Tibial artery (tissue), 4 donors: ENCODE data around the gene SERTAD2.

ENCODE experiments used
- DNase-seq, 2 donors: peaks; one replicate each; pipeline ENCODE4 v3.0.0-alpha.2; 2019
- H3K27ac ChIP-seq, 2 donors: fragments of 200-600 bp; sonication (generic) in 1 of 2; 1 replicate in 1 of 2; 2 replicates in 1 of 2; pipeline ENCODE4 v1.5.1; 2018 to 2019; ENCODE audit warnings: mild to moderate bottlenecking in 1 of 2
- H3K27me3 ChIP-seq, 2 donors: fragments of 200-600 bp; sonication (generic) in 1 of 2; one replicate each; pipeline versions ENCODE4 v1.5.1 to v1.6.0; 2016 to 2019
- H3K36me3 ChIP-seq, 3 donors: fragments of 200-600 bp; sonication (generic) in 2 of 3; one replicate each; pipeline ENCODE4 v1.5.1; 2016 to 2019; ENCODE audit warnings: mild to moderate bottlenecking in 2 of 3
- H3K4me1 ChIP-seq, 4 donors: fragments of 200-600 bp; sonication (generic) in 2 of 4; 1 replicate in 3 of 4; 2 replicates in 1 of 4; pipeline ENCODE4 v1.5.1; 2016 to 2019
- H3K4me3 ChIP-seq, 2 donors: fragments of 200-600 bp; sonication (generic) in 1 of 2; 1 replicate in 1 of 2; 2 replicates in 1 of 2; pipeline ENCODE4 v1.5.1; 2018 to 2019; ENCODE audit warnings: mild to moderate bottlenecking in 2 of 2
- H3K9me3 ChIP-seq, 3 donors: fragments of 200-600 bp; sonication (generic) in 1 of 3; one replicate each; pipeline ENCODE4 v1.5.1; 2016 to 2019
- CTCF ChIP-seq, 2 experiments: fragments of 200-600 bp in 1 of 2; fragments of 450-650 bp in 1 of 2; IDR thresholded peaks; one replicate each; pipeline ENCODE4 v1.5.1; 2017 to 2019; ENCODE audit warnings: antibody characterized with exemption in 2 of 2, mild to moderate bottlenecking in 1 of 2, moderate library complexity in 1 of 2
- intact Hi-C: fragments of 100-400 bp; cut with DNase I; formaldehyde crosslinking; loops from one replicate; pipeline ENCODE4 v1.15.0; 2023; ENCODE audit warnings: low total_unique reads

SERTAD2 gene

GRCh38 chr2:64612575-64613195, 41.0 kb downstream of the SERTAD2 start:
- Histone ChIP-seq H3K27me3 (no peaks in the 10 kb centered on the region), H3K27ac (no peak overlapping the region), H3K36me3 (no peaks in the 10 kb centered on the region), H3K9me3 (no peaks in the 10 kb centered on the region), H3K4me1 (peaks cover 0 to 23% (median 9%) of the 10 kb centered on the region in 4 donors), H3K4me3 (no peak overlapping the region)
- intact Hi-C loops, result no loop called here
- TF ChIP-seq CTCF (IDR thresholded peaks at IDR 0.05), result no peak
- DNase-seq, result no peak

GRCh38 chr2:64610316-64610855, 43.3 kb downstream of the SERTAD2 start:
- DNase-seq, result no peak
- no peak for TF ChIP-seq CTCF (IDR thresholded peaks at IDR 0.05)
- H3K36me3 ChIP-seq, result no peaks in the 10 kb centered on the region
- H3K27ac ChIP-seq, result no peak overlapping the region
- intact Hi-C loops, result no loop called here
- no peaks in the 10 kb centered on the region for H3K9me3 ChIP-seq
- peaks cover 0 to 28% (median 16%) of the 10 kb centered on the region in 4 donors for H3K4me1 ChIP-seq
- no peak overlapping the region for H3K4me3 ChIP-seq
- H3K27me3 ChIP-seq, result no peaks in the 10 kb centered on the region

- H3K4me3 ChIP-seq, result peak overlapping the region; percentile 52 to 53
- H3K27me3 ChIP-seq, result no peaks in the 10 kb centered on the region
- intact Hi-C loops, result no loop called here
- peak overlapping the region in 1 of 2 donors; percentile 35 for H3K27ac ChIP-seq
- TF ChIP-seq CTCF (IDR thresholded peaks at IDR 0.05), result no peak
- H3K36me3 ChIP-seq, result no peaks in the 10 kb centered on the region
- H3K9me3 ChIP-seq, result no peaks in the 10 kb centered on the region
- DNase-seq, result no peak
- H3K4me1 ChIP-seq, result peaks cover 0 to 33% (median 18%) of the 10 kb centered on the region in 4 donors
Observed at GRCh38 chr2:64609942-64610281, 43.8 kb downstream of the SERTAD2 start.

- H3K4me1 ChIP-seq, result peaks cover 0 to 37% (median 22%) of the 10 kb centered on the region in 4 donors
- no peaks in the 10 kb centered on the region for H3K27me3 ChIP-seq
- peak in 1 of 2 donors; percentile 76 for DNase-seq
- H3K36me3 ChIP-seq, result no peaks in the 10 kb centered on the region
- H3K4me3 ChIP-seq, result peak overlapping the region; percentile 52 to 53
- intact Hi-C loops, result no loop called here
- peak in 1 of 2 experiments; percentile 61 for TF ChIP-seq CTCF (IDR thresholded peaks at IDR 0.05)
- no peaks in the 10 kb centered on the region for H3K9me3 ChIP-seq
- H3K27ac ChIP-seq, result peak overlapping the region; percentile 35 to 36
Observed at GRCh38 chr2:64609227-64609941, 44.3 kb downstream of the SERTAD2 start.

GRCh38 chr2:64608867-64609226, 44.9 kb downstream of the SERTAD2 start:
- H3K4me3 ChIP-seq, result peak overlapping the region; percentile 52 to 53
- no peak for DNase-seq
- no peaks in the 10 kb centered on the region for H3K36me3 ChIP-seq
- peak overlapping the region in 1 of 2 donors; percentile 36 for H3K27ac ChIP-seq
- no peak for TF ChIP-seq CTCF (IDR thresholded peaks at IDR 0.05)
- H3K4me1 ChIP-seq, result peaks cover 0 to 37% (median 22%) of the 10 kb centered on the region in 4 donors
- intact Hi-C loops, result no loop called here
- no peaks in the 10 kb centered on the region for H3K27me3 ChIP-seq
- H3K9me3 ChIP-seq, result no peaks in the 10 kb centered on the region
